GM21360 (cell line): ENCODE data around the gene SMAP1.

ENCODE experiments used
- ATAC-seq: cut with Tn5 transposase; IDR thresholded peaks from one replicate; pipeline ENCODE4 v1.9.1; 2021; ENCODE audit warnings: mild to moderate bottlenecking, moderate library complexity; ENCODE audit not compliant: unreplicated experiment

Gene SMAP1

DNA sequence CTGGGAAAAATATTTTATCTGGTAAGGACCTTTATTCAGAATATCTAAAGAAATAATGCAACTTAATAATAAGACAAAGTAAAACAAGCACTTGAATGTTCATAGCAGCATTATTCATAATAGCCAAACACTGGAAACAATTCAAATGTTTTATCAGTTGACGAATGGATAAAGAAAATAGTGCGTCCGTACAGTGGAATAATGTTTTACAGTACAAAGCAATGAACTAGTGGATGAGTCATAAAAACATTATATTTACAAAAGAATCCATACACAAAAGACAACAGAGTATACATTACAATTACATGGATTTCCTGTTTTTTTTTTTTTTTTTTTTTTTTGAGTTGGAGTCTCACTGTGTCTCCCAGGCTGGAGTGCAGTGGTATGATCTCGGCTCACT, 12.7 kb downstream of the SMAP1 start:
- ATAC-seq: no peak

DNA sequence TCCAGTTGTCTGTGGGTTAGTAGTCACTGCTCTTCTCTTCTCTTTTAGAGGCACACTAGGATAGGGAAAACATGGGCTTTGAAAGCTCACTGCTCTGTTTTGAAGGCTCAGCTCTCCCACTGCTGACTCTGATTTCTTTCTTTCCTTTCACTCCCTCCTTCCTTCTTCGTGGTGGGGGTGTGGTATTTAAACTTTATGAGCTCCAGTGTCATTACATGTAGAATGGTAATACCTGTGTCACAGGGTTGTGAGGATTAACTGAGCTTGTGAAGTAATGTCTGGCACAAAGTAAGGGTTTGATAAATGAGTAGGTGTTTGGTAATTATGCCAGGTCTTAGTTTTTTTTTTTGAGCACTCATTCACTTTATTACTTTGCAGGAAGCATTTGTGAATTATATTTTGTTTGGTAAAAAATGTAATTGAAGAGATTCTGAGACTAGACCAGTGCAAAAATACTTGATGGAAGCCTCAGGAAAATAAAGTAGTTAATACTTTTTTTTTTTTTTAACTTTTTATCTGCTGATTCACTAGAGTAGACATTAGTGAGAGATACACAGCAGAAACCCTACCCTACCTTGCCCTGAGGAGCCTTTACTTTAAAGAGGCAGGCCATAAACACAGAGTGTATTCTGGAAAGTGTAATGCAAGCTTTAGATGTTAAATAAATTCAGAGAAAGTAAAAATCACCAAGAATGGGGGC, 17.3 kb downstream of the SMAP1 start:
- ATAC-seq: no peak

- ATAC-seq: no peak
Observed at GRCh38 chr6:70685494-70686180, 18.0 kb downstream of the SMAP1 start.

- no peak for ATAC-seq
Observed at GRCh38 chr6:70686548-70687133, 19.0 kb downstream of the SMAP1 start.

DNA sequence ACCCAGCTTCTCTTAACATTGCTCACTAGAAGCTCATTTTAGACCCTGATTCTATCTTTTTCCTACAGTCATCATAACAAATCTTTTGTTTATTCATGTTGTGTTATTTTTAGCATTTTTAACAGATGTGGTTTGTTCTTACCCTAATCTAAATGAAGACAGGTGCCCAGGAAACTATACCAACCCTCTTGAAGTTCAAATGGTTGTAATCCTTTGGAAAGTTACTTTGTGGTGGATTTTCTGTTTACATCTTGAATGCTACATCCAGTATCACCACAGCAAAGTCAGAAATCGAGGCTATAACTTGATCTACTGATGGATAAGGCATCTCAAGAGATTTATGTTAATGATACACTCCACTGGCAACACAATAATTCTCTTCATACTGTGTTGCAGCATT, 26.2 kb downstream of the SMAP1 start:
- ATAC-seq: no peak

GRCh38 chr6:70694371-70694770, 26.7 kb downstream of the SMAP1 start:
- ATAC-seq: no peak

DNA sequence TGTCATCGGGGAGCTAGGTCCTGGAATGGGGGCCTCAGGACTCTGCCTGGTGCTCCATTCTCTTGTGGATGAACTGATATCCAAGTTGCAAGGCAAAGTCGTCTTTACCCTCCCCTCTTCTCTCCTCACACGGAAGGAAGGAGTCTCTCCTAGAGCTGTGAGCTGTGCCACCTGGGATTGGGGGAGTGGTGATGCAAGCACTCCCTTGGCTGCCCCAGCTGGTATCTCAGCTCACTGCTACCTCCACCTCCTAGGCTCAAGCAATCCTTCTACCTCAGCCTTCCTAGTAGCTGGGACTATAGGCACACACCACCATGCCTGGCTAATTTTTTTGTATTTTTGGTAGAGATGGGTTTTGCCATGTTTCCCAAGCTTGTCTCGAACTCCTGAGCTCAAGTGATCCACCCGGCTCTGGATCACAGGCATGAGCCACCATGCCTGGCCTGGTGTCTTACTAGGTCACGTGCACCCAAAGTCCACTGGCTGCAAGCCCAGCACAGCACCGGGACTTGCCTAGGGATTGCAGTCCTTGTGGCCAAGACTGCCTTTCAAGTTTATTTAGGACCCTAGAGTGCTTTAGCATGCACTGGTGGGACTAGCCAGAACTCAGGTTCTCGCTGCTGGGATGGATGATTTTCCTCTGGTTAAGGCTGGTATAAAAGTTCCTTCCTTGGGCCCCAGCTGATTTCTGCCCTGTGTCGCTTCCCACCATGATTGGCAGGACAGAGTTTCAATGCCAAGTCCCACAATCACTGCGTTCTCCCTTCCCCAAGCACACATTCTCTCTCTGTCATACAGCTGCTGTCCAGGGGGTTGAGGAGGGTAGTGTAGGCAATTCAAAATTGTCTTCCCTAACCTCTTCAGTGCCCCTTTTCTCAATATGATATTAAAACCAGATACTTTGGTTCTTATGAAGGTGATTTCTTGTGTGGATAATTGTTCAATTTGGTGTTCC, 33.5 kb downstream of the SMAP1 start:
- ATAC-seq: no peak

DNA sequence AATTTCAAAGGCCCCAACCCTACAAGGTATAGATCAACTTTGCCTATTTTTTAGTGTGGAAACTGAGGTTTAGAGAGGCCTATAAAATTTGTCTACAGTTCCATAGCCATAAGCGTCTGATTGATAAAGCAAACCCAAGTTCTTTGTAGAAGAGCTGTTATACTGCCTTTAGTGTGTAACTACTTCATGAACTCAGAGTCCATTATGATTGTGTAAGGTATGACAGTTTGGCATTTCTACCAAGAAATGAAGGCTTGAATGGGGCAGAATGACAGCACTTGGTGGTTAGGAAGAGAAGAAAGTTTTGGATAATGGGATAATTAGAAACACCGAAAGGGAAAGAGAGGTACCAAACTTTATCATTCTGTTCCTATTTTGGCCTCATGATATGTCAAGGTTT, 38.1 kb downstream of the SMAP1 start:
- no peak for ATAC-seq

GRCh38 chr6:70706491-70707123, 38.9 kb downstream of the SMAP1 start:
- ATAC-seq: no peak

DNA sequence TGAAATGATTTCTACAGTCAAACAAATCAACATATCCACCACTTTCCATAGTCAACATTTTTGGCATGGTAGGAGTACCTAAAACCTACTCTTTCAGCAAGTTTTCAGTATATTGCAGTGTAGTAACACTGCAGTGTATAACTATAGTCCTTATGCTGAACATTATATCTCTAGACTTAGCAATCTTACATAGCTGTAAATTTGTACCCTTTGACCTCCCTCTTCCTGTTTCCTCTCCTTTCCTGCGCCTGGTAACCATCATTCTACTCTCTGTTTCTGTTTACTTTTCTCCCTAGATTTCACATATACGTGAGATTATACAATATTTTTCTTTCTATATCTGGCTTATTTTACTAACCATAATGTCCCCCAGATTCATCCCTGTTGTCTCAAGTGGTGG, 40.2 kb downstream of the SMAP1 start:
- ATAC-seq: no peak

GRCh38 chr6:70708448-70708847, 40.8 kb downstream of the SMAP1 start:
- ATAC-seq: no peak

GRCh38 chr6:70709826-70710225, 42.1 kb downstream of the SMAP1 start:
- no peak for ATAC-seq

DNA sequence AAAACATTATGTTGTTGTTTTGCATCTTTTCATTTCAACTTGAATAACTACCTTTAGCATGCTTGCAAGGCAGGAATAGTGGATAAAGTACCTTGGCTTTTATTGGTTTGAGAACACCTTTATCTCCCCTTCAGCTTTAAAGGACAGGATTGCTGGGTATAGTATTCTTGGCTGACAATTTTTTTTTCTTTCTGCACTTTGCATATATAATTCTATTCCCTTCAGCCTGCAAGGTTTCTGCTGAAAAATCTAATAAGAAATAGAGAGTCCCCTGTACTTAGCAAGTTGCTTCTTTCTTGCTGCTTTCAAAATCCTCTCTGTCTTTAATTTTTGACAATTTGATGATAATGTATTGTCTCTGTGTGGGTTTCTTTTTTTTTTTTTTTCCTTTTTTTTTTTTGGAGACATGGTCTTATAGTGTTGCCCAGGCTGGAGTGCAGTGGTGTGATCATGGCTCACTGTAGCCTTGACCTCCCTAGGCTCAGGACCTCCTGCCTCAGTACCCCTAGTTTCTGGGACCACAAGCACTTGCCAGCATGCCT, 47.1 kb downstream of the SMAP1 start:
- ATAC-seq: no peak

DNA sequence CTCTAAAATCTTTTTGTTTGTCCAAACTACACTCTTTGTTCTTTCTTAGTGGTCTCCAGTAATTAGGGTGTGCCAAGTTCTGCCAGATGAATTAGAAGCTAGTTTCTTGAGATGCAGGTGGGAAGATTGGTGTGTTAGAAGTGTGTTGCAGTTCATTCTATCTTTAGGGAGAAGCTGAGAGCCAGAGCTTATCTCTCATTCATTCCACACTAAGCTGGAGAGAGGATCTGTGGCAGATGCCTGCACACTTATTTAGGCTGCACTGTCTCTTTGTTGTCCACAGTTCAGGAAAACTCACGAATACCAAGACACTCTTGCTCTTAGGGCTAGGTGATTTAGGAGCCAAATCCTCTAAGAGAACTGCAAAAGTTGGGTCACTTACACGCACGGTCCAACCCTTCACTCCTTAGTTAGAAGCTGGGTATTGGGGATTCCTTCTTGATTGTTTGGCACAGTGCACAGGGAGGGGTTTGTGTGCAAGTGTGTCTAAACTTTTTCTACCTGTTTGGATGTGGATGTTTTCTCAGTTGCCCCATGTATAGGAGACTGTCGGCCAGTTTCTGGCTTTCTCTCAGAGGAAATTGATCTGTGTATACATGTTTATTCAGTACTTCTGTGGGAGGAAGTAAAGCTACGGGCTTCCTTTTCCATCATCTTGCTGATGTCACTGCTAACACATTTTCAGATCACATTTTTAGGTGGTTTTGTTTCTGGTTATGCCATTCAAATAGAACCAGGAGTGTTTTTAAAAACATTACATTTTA, 49.5 kb downstream of the SMAP1 start:
- no peak for ATAC-seq

DNA sequence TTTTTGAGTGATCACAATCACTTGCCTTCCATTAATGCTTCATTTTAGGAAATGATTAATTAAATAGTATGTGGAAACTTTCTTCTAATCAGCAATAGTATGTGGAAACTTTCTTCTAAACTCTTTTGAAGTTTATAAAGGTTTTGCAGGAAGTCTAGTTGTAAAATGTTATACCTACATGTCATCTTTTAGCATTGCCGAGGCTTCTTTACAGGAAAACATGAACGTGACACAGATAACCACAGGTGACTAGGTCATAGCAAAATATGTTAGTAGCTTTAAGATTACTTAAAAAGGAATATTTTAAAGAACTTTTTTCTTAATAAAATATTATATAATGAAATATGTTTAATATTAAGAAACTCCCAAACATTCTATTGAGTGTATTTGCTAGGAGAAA, 56.8 kb downstream of the SMAP1 start:
- no peak for ATAC-seq

- ATAC-seq: no peak
Observed at GRCh38 chr6:70725817-70726415, 58.2 kb downstream of the SMAP1 start.

- ATAC-seq: no peak
Observed at GRCh38 chr6:70734381-70734780, 66.7 kb downstream of the SMAP1 start.

DNA sequence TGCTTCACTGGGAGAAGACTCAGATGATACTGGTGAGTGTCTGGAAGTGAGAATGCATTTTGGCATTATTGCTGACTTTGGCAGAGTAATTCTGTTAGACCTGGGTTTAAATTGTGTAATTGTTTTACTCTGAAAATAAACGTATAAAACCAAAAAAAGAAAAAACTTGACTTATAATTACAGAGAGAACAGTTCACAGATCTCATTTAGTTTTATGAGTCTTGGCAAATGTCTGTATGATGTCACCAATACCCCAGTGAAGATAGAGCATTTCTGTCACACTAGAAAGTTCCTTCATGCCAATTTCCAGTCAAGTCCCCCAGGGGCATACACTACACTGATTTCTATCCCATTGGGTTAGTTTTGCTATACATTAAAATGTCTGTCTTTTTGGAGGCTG, 67.3 kb downstream of the SMAP1 start:
- ATAC-seq: no peak

DNA sequence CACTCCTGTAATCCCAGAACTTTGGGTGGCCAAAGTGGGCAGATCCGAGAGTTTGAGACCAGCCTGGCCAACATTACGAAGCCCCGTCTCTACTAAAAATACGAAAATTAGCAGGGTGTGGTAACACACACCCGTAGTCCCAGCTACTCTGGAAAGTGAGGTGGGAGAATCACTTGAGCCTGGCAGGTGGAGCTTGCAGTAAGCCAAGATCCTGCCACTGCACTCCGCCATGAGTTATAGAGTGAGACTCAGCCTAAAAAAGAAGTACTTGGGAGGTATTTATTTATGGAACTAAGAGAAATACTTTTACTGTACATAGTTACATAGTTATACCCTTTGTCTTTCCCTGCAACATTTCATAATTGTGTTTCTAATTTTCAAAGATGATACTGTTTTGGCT, 67.8 kb downstream of the SMAP1 start:
- ATAC-seq: no peak
